HG03469 (cell line): ENCODE results near the gene NCOA6.

ENCODE experiments used
- ATAC-seq: cut with Tn5 transposase; IDR thresholded peaks from one replicate; pipeline ENCODE4 v1.9.1; 2021; ENCODE audit warnings: mild to moderate bottlenecking, moderate library complexity, moderate number of reproducible peaks; ENCODE audit not compliant: unreplicated experiment

NCOA6 gene

GRCh38 chr20:34825530-34826362 lies at the start of gene NCOA6:
NCOA6 (minus strand) TSS chr20:34825651; CDS start chr20:34782355, 43,296 bp downstream.
- peak; percentile 28 for ATAC-seq

DNA sequence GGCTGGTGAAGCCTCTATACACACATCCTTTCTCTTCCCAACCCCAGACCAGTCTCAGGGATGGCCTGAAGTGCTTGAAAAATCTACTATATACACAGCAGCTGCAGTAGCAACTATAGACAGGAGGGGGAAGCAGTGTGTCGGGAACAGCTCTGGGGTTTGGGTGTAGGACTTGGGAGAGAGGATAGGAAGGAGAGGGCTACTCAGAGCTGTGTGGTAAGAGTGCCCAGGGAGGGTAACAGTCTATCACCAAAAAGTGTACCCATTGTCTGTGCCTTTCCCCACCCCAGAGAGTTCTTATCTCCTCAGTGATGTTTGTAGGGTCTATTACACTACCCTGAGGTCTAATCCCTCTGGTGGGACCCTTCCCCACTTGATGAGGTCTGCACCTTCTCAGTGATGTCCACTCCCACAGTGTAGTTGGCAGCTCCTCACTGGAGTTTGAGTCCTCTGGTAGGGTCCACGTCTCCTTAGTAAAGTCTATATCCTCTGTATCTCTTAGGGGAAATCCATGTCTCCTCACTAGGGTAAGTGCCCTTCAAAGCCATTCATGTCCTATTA lies 48.7 kb upstream of the NCOA6 start:
- no peak for ATAC-seq

DNA sequence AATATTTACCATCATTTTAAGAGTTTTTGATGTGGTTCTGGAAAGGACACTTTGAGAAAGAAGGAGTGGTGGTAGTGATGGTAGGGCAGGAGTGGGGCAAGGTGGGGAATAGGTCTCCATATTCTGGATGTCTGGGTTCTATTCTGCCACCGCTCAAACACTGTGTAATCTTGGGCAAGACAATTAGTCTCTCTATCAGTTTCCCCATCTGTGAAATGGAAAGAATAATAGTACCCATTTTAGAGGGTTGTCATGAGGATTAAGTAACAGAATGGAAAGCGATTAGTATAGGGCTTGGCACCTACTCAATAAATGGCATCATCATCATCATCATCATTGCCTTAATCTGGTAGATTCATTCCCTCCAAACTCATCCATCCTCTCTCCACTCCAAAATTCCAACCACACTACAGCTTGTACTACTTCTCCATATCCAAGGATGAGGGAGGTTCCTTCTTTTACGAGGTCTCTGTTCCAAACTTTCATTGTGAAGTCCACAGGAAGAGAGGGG lies 48.2 kb upstream of the NCOA6 start:
- no peak for ATAC-seq

DNA sequence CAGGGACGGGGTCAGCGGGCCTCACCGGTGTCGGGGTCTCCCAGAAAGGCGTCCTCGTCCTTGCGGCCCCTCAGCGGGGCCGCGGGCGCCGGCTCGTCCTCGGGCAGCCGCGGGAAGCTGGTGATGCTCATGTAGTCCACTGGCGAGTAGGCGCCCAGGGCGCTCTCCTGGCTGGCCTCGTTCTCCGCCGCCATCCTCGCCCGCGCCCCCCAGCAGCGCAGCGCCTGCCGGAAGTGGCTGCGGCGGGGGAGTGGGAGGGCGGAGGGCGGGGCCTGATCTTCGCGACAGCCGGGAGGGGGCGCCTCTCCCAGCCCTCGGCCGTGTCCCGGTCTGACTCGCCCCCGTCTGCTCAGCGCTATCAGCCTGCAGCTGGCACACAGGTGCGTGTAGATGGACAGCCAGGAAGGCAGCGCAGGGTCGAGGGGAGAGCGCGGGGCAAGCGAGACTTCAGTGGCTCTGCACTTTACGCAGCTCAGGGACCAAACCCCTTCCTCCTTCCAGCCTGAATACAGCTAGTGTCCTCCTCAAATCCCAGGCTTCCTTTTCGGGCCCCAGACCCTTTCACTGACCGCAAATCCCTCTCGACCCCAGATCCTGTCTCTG lies 47.3 kb upstream of the NCOA6 start, which contains the start of gene GGT7:
TSS of gene GGT7 (minus strand) at position 235 of the 603 bp plus-strand sequence. CDS start at position 194, 41 bp downstream.
- no peak for ATAC-seq

DNA sequence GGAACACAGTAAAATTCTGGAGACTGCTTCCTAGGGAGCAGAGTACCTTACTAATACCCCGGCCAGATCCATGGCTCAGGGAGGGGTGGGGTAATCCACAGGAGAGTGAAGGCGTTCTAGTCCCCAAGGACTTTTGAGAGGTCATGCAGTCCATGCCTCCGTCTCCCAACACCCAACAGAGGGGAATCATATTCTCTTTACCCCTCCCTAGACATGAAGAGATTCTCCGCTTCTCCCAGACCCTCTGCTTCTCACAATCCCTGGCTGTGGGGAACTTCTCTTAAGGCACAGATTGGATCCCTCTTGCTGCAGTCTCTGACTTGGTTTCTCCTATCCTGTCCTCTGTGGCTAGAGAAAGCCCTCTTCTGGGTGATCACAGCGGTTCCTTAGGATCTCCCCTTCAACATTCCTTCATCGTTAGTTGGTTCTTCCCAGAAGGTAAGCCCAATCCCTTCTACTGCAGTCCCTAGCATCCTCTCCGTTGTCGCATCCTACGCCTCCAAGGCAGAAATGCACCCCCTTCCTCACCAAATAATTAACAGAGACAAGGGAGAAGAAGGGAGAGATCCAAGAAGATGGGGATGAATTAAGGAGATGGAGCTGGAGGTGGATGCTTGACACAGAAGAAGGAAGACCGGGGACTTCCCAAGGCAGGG lies 46.6 kb upstream of the NCOA6 start:
- ATAC-seq = no peak

DNA sequence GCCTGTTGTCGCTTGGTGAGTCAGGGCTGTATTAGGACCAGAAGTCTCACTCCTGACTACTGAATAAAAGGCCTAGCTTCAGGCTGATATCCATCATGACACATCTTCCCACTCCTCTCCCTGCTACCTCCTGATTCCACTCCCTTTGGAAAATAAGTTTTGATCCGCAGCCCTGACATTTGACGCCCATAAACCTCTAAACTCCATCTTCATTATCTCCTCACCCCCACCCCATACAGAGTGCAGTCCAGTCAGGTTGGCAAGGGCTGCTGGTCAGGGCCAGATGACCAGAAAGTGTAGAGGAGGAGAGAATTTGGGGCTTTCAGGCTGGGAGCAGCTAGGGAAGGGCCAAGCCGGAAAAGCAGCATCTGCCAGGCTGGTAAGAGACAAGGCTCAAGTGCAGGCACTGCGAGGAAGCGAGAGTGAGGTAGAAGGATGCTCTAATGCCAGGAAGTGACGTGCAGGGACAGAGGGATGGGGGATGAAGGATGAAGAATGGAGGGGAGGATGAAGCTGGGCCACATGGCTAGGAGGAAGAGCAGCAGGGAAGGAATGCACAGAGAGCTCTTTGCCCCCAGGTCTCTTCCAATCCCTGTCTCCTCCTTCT lies 46.0 kb upstream of the NCOA6 start:
- no peak for ATAC-seq

DNA sequence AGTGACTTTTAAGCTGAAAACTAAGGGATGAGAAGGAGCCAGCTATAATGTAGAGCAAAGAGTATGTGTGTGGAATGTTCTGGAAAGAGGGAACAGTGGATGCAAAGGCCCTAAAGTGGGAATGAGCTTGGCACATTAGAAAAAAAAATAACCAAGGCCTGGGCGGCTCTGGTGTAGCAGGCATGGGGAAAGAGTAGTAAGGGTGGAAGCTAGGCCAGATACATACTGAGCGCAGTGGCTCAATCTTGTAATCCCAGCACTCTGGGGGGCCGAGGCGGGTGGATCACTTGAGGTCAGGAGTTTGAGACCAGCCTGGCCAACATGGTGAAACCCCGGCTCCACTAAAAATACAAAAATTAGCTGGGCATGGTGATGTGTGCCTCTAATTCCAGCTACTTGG lies 38.8 kb upstream of the NCOA6 start:
- ATAC-seq = no peak

GRCh38 chr20:34863421-34863965 lies 38.0 kb upstream of the NCOA6 start:
- no peak for ATAC-seq

DNA sequence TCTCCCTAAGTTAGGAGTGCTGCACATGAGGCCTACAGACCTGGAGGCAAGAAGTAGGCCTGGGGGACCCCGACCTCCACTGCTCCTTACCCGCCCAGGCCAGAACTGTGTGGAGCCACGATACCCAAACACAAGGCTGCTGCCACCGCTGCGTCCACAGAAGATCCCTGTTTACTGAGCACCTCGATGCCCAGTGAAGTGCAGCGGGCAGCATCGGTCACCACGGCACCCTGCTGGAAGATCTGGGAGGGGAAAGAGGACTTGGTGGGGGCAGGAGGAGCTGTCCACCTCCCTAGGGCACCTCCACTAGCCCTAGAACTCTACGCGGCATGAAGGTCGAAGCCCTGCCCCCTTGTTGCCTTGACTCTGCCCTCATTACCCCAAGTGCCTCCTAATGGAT lies 37.3 kb upstream of the NCOA6 start:
- ATAC-seq = no peak

- no peak for ATAC-seq
Measured at GRCh38 chr20:34861386-34862084, 36.1 kb upstream of the NCOA6 start.

- no peak for ATAC-seq
Measured at GRCh38 chr20:34859826-34860545, 34.5 kb upstream of the NCOA6 start.

DNA sequence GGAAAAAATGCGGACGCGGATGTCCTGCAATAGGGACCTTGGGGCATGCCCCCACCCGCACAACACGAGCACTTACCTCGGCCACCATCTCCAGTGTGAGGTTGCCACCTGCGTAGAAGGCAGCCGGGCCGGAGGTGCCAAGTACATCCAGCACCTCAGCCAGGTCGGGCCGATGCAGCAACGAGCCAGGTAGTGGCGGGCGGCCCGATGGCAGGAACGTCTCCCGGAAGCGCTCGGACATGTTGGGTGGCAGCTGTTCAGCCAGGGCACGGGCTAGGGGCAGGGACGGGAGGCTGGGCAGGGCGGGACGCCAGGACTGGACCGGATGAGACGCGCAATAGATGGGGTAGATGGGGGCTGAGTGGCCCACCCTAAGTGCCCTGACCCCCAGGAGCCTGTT lies 33.9 kb upstream of the NCOA6 start:
- ATAC-seq = no peak

- no peak for ATAC-seq
Measured at GRCh38 chr20:34852298-34852697, 26.8 kb upstream of the NCOA6 start.

DNA sequence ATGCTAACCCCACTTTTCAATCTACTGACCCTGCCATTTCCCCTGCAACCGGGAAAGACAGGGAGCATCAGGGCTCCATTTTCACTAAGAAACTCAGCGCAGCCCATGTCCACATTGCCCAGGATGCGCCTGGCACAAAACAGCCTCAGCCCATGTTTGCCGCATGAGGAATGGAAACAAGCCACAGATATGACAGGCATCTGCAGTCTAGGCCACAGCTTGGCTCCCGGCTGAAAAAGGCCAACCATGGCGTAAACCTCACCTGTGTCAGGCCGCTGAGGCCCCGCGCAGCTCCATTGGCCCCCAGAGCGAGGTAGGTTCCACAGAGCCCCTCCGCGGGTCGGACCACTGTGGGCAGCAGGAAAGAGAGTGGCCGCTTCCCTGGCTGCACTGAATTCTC lies 25.5 kb upstream of the NCOA6 start:
- ATAC-seq = no peak

GRCh38 chr20:34849778-34850177 lies 24.3 kb upstream of the NCOA6 start:
- ATAC-seq = no peak

- no peak for ATAC-seq
Measured at GRCh38 chr20:34848597-34848996, 23.1 kb upstream of the NCOA6 start.

- ATAC-seq = no peak
Measured at GRCh38 chr20:34843421-34843820, 18.0 kb upstream of the NCOA6 start.

GRCh38 chr20:34842143-34842542 lies 16.7 kb upstream of the NCOA6 start:
- no peak for ATAC-seq

DNA sequence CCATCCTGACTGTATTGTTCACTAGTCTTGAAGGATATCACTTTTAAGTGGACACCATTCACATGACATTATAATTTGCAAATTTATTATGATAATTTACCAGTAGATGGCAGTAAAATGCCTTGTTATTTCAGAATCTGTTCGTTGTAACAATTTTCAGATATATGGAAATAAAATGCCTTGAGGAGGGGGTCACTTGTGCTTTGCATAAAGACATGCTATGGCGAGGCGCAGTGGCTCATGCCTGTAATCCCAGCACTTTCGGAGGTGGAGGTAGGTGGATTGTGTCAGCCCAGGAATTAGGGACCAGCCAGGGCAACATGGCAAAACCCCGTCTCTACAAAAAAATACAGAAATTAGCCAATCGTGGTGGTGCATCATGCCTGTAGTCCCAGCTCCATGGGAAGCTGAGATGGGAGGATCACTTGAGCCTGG lies 9.0 kb upstream of the NCOA6 start:
- no peak for ATAC-seq
